Kidney epithelial cell (primary cell): Measurements from ENCODE around the gene RAC3. TPM values are rescaled to one million over a fixed set of nuclear protein-coding genes. Genes with fewer than 3 reads are reported as not detected.

Experiments used
- DNase-seq: peaks from one replicate; pipeline ENCODE4 v3.0.0-alpha.2; 2010; ENCODE audit warnings: low read depth
- H3K27me3 ChIP-seq: 2 replicates; pipeline ENCODE4 v1.6.0; 2011; ENCODE audit warnings: low read length; ENCODE audit not compliant: control insufficient read depth, insufficient read depth
- H3K36me3 ChIP-seq: 2 replicates; pipeline ENCODE4 v1.5.1; 2011; ENCODE audit warnings: low read length; ENCODE audit not compliant: control insufficient read depth, insufficient read depth
- H3K4me3 ChIP-seq: 2 replicates; pipeline ENCODE4 v1.5.1; 2011; ENCODE audit warnings: low read depth, mild to moderate bottlenecking, control low read depth, low read length
- CTCF ChIP-seq: IDR thresholded peaks from 2 replicates; pipeline ENCODE4 v1.5.1; 2011; ENCODE audit warnings: mild to moderate bottlenecking, moderate library complexity, low read length, control low read depth, inconsistent platforms; ENCODE audit not compliant: insufficient read depth, poor library complexity, severe bottlenecking
- total RNA-seq: library from RNA; depleted of rRNA; stranded (reverse); fragments of >200 nt; gene quantifications from 2 replicates; pipeline ENCODE4 v1.2.3, GENCODE V29; 2015

RAC3 gene
- total RNA-seq, 1 donor from 2014 or later = 57.4 TPM

GRCh38 chr17:82058855-82059249 is 27.4 kb downstream of the RAC3 start:
- Histone ChIP-seq H3K27me3 (no peaks in the 10 kb centered on the region), H3K36me3 (no peaks in the 10 kb centered on the region), H3K4me3 (no peak overlapping the region)
- TF ChIP-seq CTCF = no peak
- DNase-seq = no peak

- H3K36me3 ChIP-seq = no peaks in the 10 kb centered on the region
- TF ChIP-seq CTCF = no peak
- no peak for DNase-seq
- no peak overlapping the region for H3K4me3 ChIP-seq
- H3K27me3 ChIP-seq = no peaks in the 10 kb centered on the region
These were observed 28.0 kb downstream of the RAC3 start for GRCh38 chr17:82059272-82060000.

GRCh38 chr17:82060001-82060380 is 28.5 kb downstream of the RAC3 start:
- DNase-seq = no peak
- H3K27me3 ChIP-seq = no peaks in the 10 kb centered on the region
- no peak for TF ChIP-seq CTCF
- no peak overlapping the region for H3K4me3 ChIP-seq
- no peaks in the 10 kb centered on the region for H3K36me3 ChIP-seq

GRCh38 chr17:82060614-82061013 is 29.1 kb downstream of the RAC3 start:
- H3K27me3 ChIP-seq = no peaks in the 10 kb centered on the region
- no peaks in the 10 kb centered on the region for H3K36me3 ChIP-seq
- H3K4me3 ChIP-seq = no peak overlapping the region
- no peak for TF ChIP-seq CTCF
- no peak for DNase-seq

GRCh38 chr17:82061047-82061925 is 29.8 kb downstream of the RAC3 start:
- H3K27me3 ChIP-seq = no peaks in the 10 kb centered on the region
- H3K4me3 ChIP-seq = no peak overlapping the region
- H3K36me3 ChIP-seq = no peaks in the 10 kb centered on the region
- TF ChIP-seq CTCF = no peak
- no peak for DNase-seq
